K562 (cell line): ENCODE data around the gene GP1BA. TPM values are rescaled to one million over a fixed set of nuclear protein-coding genes. Genes with fewer than 3 reads are reported as not detected.
A peak's percentile ranks its signal among the peaks of the same experiment; 100 is the strongest.

ENCODE experiments used
- ARID1B ChIP-seq: fragments of 450-650 bp; IDR thresholded peaks from 2 replicates; pipeline ENCODE4 v1.6.1; 2016; ENCODE audit warnings: antibody characterized with exemption, mild to moderate bottlenecking, inconsistent platforms
- ATF3 ChIP-seq, 2 experiments: fragments of 450-650 bp in 1 of 2; sonication (generic) in 1 of 2; formaldehyde crosslinking in 1 of 2; IDR thresholded peaks in 1 of 2; conservative IDR thresholded peaks in 1 of 2; 2 replicates each; pipeline versions ENCODE4 v1.6.1 to v1.8.1; 2016 to 2023; ENCODE audit warnings: mild to moderate bottlenecking in 2 of 2, moderate library complexity in 2 of 2, inconsistent platforms in 1 of 2, missing genetic modification reagents in 1 of 2
- ATF4 ChIP-seq: fragments of 450-650 bp; formaldehyde crosslinking; IDR thresholded peaks from 2 replicates; pipeline ENCODE4 v1.4.0; 2022; ENCODE audit warnings: mild to moderate bottlenecking, moderate library complexity
- HBP1 ChIP-seq: fragments of 450-650 bp; formaldehyde crosslinking; IDR thresholded peaks from 2 replicates; pipeline ENCODE4 v1.4.0; 2022; ENCODE audit warnings: missing genetic modification characterization
- MLLT1 ChIP-seq, 2 experiments: fragments of 450-650 bp; IDR thresholded peaks; 2 replicates each; pipeline ENCODE4 v1.6.1; 2016
- MYC ChIP-seq, 2 experiments: fragments of 250-450 bp in 1 of 2; sonication (Bioruptor Pico) in 1 of 2; IDR thresholded peaks; 2 replicates each; pipeline versions ENCODE4 v1.5.1 to v1.6.1; 2012 to 2021; ENCODE audit warnings: low read depth in 2 of 2, borderline replicate concordance in 1 of 2, improper control_type of control experiment in 1 of 2, low read length in 1 of 2, mild to moderate bottlenecking in 1 of 2, moderate library complexity in 1 of 2
- NEUROD1 ChIP-seq: fragments of 150-350 bp; IDR thresholded peaks from 2 replicates; pipeline ENCODE4 v1.6.1; 2014; ENCODE audit warnings: borderline replicate concordance, low read length, low read depth; ENCODE audit not compliant: partially characterized antibody
- RBFOX2 ChIP-seq: fragments of 200-400 bp; formaldehyde crosslinking; IDR thresholded peaks from 2 replicates; pipeline ENCODE4 v1.6.1; 2017; ENCODE audit warnings: low read depth, mild to moderate bottlenecking, low read length, moderate library complexity
- TAF15 ChIP-seq: fragments of 200-400 bp; formaldehyde crosslinking; IDR thresholded peaks from 2 replicates; pipeline ENCODE4 v1.6.1; 2017; ENCODE audit warnings: mild to moderate bottlenecking, low read depth, low read length, moderate library complexity
- TSHZ1 ChIP-seq: fragments of 250-450 bp; sonication (Bioruptor Pico); IDR thresholded peaks from 2 replicates; pipeline ENCODE4 v1.4.0; 2020; ENCODE audit warnings: mild to moderate bottlenecking, moderate library complexity
- ZNF140 ChIP-seq: fragments of 250-450 bp; sonication (Bioruptor Pico); IDR thresholded peaks from 2 replicates; pipeline ENCODE4 v1.8.0; 2021; ENCODE audit warnings: moderate library complexity, mild to moderate bottlenecking, inconsistent platforms
- ZNF589 ChIP-seq: fragments of 200-800 bp; sonication (Bioruptor generic); IDR thresholded peaks from 2 replicates; pipeline ENCODE4 v1.6.1; 2016; ENCODE audit warnings: low read depth, missing genetic modification characterization, missing compliant biosample characterization
- ZNF764 ChIP-seq: fragments of 250-450 bp; sonication (Bioruptor Pico); IDR thresholded peaks from 2 replicates; pipeline ENCODE4 v1.4.0; 2020; ENCODE audit warnings: low read depth, mild to moderate bottlenecking, moderate library complexity
- ZNF766 ChIP-seq: fragments of 200-800 bp; sonication (Bioruptor generic); conservative IDR thresholded peaks from 2 replicates; pipeline ENCODE4 v1.6.1; 2016; ENCODE audit warnings: missing genetic modification characterization, missing compliant biosample characterization
- ZNF77 ChIP-seq: fragments of 250-450 bp; sonication (Bioruptor Pico); IDR thresholded peaks from 2 replicates; pipeline ENCODE4 v1.5.0; 2020
- polyA plus RNA-seq, 8 experiments: library from polyadenylated mRNA; depleted of rRNA in 4 of 8; stranded (reverse) in 5 of 8; unstranded in 3 of 8; fragments of >200 nt; fragmentation: Nextera tagmentation in 2 of 8; fragmentation: Illumina TruSeq in 1 of 8; extraction: Ambion mirVana in 2 of 8; extraction: Trizol in 1 of 8; gene quantifications; 2 replicates each; pipeline versions ENCODE4 v1.2.1 to v1.2.3, GENCODE V29; 2011 to 2014; ENCODE audit warnings: inconsistent platforms in 1 of 8, missing spikeins in 1 of 8
- total RNA-seq, 7 experiments: library from RNA; depleted of rRNA in 6 of 7; stranded (reverse); fragments of >200 nt in 6 of 7; fragmentation: Illumina TruSeq in 2 of 7; extraction: Trizol in 2 of 7; gene quantifications; 2 replicates each; pipeline versions ENCODE4 v1.2.1 to v1.2.3, GENCODE V29; 2011 to 2021; ENCODE audit warnings: low replicate concordance in 1 of 7

GP1BA gene
- total and polyA plus RNA-seq, 9 of the 15 experiments (the other 6 are each of a cell fraction or from before 2014, with no cell fraction given), result 0.01 TPM; not detected in 8

- TF ChIP-seq HBP1 (no peak), ZNF140 (CRISPR knock-in tag) (no peak), NEUROD1 (no peak), ZNF589 (CRISPR knock-in tag) (no peak), ZNF77 (CRISPR knock-in tag) (no peak), TAF15 (no peak), RBFOX2 (peak; percentile 48), ATF4 (CRISPR knock-in tag) (peak; percentile 92), ATF3 (IDR thresholded peaks at IDR 0.05) (peak; percentile 92), ATF3 (CRISPR knock-in tag; conservative IDR thresholded peaks at IDR 0.05) (no peak), MLLT1 (IDR thresholded peaks at IDR 0.05) (peak in 1 of 2 experiments; percentile 67; a peak in 1 of 4 replicates), ZNF764 (CRISPR knock-in tag) (no peak), ARID1B (peak; percentile 45; the same call in 1 of the 2 replicates), MYC (IDR thresholded peaks at IDR 0.05; ENCODE audit: low read depth, low read length) (0 out of 2 replicates have a peak, but pooled peaks have one; percentile 5), MYC (CRISPR knock-in tag; IDR thresholded peaks at IDR 0.05; ENCODE audit: borderline replicate concordance, low read depth) (no peak), ZNF766 (CRISPR knock-in tag) (peak; percentile 57; the same call in 1 of the 2 replicates), TSHZ1 (CRISPR knock-in tag) (no peak)
These were observed 37.0 kb downstream of the GP1BA start (continued) for GRCh38 chr17:4969047-4969550.
